CD4-positive, alpha-beta T cell (primary cell): ENCODE measurements around the gene SHOC2. TPM values are rescaled to one million over a fixed set of nuclear protein-coding genes. Genes with fewer than 3 reads are reported as not detected.

Experiments
- ATAC-seq: fragments of 200-7000 bp; cut with Tn5 transposase; one replicate; pipeline ENCODE4 v1.10.0; 2022; ENCODE audit warnings: mild to moderate bottlenecking; ENCODE audit not compliant: poor library complexity
- CTCF ChIA-PET: fragments of 350-600 bp; sonication (Branson Sonifier 250); formaldehyde crosslinking; loops from one replicate; lab custom pipeline; 2021; ENCODE audit warnings: antibody characterized with exemption, inconsistent platforms; lab: Charles Lee
- POLR2A ChIA-PET: fragments of 350-600 bp; sonication (Branson Sonifier 250); formaldehyde crosslinking; loops from one replicate; lab custom pipeline; 2021; ENCODE audit warnings: antibody characterized with exemption, inconsistent platforms; lab: Charles Lee
- DNase-seq, 14 experiments: peaks; one replicate each; pipeline ENCODE4 v3.0.0-alpha.2; 2013 to 2020; ENCODE audit warnings: mixed read lengths in 2 of 14
- H3K27ac ChIP-seq, 2 donors: one replicate each; pipeline versions ENCODE4 v1.5.1 to v1.7.0; 2013; ENCODE audit warnings: low read length in 2 of 2, low read depth in 1 of 2, mild to moderate bottlenecking in 1 of 2
- H3K27me3 ChIP-seq, 2 experiments: 1 replicate in 1 of 2; 2 replicates in 1 of 2; pipeline versions ENCODE4 v1.6.1 to v1.7.0; 2013; ENCODE audit warnings: low read length in 2 of 2, control low read depth in 1 of 2, mild to moderate bottlenecking in 1 of 2, moderate library complexity in 1 of 2; ENCODE audit not compliant: insufficient read depth in 2 of 2, control insufficient read depth in 1 of 2
- H3K36me3 ChIP-seq: one replicate; pipeline ENCODE4 v1.6.1; 2013; ENCODE audit warnings: low read length, control low read depth; ENCODE audit not compliant: insufficient read depth
- H3K4me1 ChIP-seq: one replicate; pipeline ENCODE4 v1.6.1; 2013; ENCODE audit warnings: low read length, control low read depth; ENCODE audit not compliant: insufficient read depth
- H3K4me3 ChIP-seq: one replicate; pipeline ENCODE4 v1.5.1; 2013; ENCODE audit warnings: mild to moderate bottlenecking, low read length, moderate library complexity
- H3K9me3 ChIP-seq, 2 experiments: 1 replicate in 1 of 2; 2 replicates in 1 of 2; pipeline versions ENCODE4 v1.6.1 to v1.7.0; 2013; ENCODE audit warnings: low read length in 2 of 2, mild to moderate bottlenecking in 2 of 2, control low read depth in 1 of 2, moderate library complexity in 1 of 2; ENCODE audit not compliant: control insufficient read depth in 1 of 2, insufficient read depth in 1 of 2
- H3K27ac Mint-ChIP-seq: one replicate; pipeline ENCODE4 v1.8.0; 2020; ENCODE audit warnings: mixed read lengths
- H3K27me3 Mint-ChIP-seq: one replicate; pipeline ENCODE4 v1.8.0; 2021; ENCODE audit warnings: mixed read lengths
- H3K36me3 Mint-ChIP-seq: one replicate; pipeline ENCODE4 v1.8.0; 2021; ENCODE audit warnings: low read depth, mixed read lengths
- H3K4me1 Mint-ChIP-seq: one replicate; pipeline ENCODE4 v1.8.0; 2021; ENCODE audit warnings: low read depth, mixed read lengths
- H3K4me3 Mint-ChIP-seq: one replicate; pipeline ENCODE4 v1.8.0; 2020; ENCODE audit warnings: mild to moderate bottlenecking, mixed read lengths
- H3K9me3 Mint-ChIP-seq: one replicate; pipeline ENCODE4 v1.8.0; 2020; ENCODE audit warnings: mixed read lengths
- intact Hi-C, 2 experiments: fragments of 100-400 bp; cut with DNase I in 1 of 2; cut with micrococcal nuclease in 1 of 2; formaldehyde crosslinking; loops; one replicate each; pipeline versions ENCODE4 v1.15.1 to v1.9.0; 2023 to 2025; cut with DNase I, micrococcal nuclease
- total RNA-seq, 174 experiments: library from RNA in 2 of 174; stranded (reverse) in 2 of 174; gene quantifications; one replicate each; pipeline ENCODE4 v1.2.3 and lab custom pipeline; 2021 to 2026
- TF ChIP-seq, protein P1 (sequence below): fragments of 200-600 bp; IDR thresholded peaks from one replicate; pipeline ENCODE4 v1.8.0; 2022; ENCODE audit warnings: antibody characterized with exemption, mild to moderate bottlenecking

SHOC2 gene
- total RNA-seq, 2 experiments from 2014 or later: 65.9 to 66.9 TPM

- POLR2A ChIA-PET: interaction anchor here (0.7 to 3.4 kb wide), 20 partner anchors 11 to 661 kb away, joined by 3 to 102 read pairs (median 4); partner anchors contain the start of genes BBIP1 and SHOC2
- intact Hi-C loops: loop anchor here (1.0 to 5.0 kb wide), 12 partner anchors 7 to 125 kb away; partner anchors contain the start of genes BBIP1 (in 2 of the 2) and SHOC2 (in 2 of the 2)
- Mint-ChIP-seq H3K4me1 (peaks cover 85% of the 10 kb centered on the region), H3K27me3 (no peaks in the 10 kb centered on the region), H3K4me3 (peak within 1 kb of the TSS; percentile 99), H3K27ac (peak within 1 kb of the TSS; percentile 96), H3K9me3 (no peaks in the 10 kb centered on the region), H3K36me3 (peaks cover 43% of the 10 kb centered on the region)
- CTCF ChIA-PET: interaction anchor here (1.2 to 2.5 kb wide), 4 partner anchors 10 to 199 kb away, joined by 4 to 14 read pairs (median 4); no protein-coding TSS in a partner anchor
- peak within 1 kb of the TSS; percentile 86 for H3K4me3 ChIP-seq
- TF ChIP-seq, protein P1, sequence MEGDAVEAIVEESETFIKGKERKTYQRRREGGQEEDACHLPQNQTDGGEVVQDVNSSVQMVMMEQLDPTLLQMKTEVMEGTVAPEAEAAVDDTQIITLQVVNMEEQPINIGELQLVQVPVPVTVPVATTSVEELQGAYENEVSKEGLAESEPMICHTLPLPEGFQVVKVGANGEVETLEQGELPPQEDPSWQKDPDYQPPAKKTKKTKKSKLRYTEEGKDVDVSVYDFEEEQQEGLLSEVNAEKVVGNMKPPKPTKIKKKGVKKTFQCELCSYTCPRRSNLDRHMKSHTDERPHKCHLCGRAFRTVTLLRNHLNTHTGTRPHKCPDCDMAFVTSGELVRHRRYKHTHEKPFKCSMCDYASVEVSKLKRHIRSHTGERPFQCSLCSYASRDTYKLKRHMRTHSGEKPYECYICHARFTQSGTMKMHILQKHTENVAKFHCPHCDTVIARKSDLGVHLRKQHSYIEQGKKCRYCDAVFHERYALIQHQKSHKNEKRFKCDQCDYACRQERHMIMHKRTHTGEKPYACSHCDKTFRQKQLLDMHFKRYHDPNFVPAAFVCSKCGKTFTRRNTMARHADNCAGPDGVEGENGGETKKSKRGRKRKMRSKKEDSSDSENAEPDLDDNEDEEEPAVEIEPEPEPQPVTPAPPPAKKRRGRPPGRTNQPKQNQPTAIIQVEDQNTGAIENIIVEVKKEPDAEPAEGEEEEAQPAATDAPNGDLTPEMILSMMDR: no peak
- H3K36me3 ChIP-seq: peaks cover 7% of the 10 kb centered on the region
- H3K27ac ChIP-seq: peak within 1 kb of the TSS; percentile 93 to 99
- H3K9me3 ChIP-seq: no peaks in the 10 kb centered on the region
- DNase-seq (peak; percentile 87 to 96 (median 90)), ATAC-seq (peak; percentile 56)
- peaks cover 54% of the 10 kb centered on the region for H3K4me1 ChIP-seq
- H3K27me3 ChIP-seq: no peaks in the 10 kb centered on the region
Measured at GRCh38 chr10:110871298-110872084, 47.9 kb upstream of the SHOC2 start, which contains the start of gene PDCD4. Gene PDCD4 (plus strand): TSS chr10:110871928. CDS start chr10:110876028, 4,100 bp downstream.

DNA sequence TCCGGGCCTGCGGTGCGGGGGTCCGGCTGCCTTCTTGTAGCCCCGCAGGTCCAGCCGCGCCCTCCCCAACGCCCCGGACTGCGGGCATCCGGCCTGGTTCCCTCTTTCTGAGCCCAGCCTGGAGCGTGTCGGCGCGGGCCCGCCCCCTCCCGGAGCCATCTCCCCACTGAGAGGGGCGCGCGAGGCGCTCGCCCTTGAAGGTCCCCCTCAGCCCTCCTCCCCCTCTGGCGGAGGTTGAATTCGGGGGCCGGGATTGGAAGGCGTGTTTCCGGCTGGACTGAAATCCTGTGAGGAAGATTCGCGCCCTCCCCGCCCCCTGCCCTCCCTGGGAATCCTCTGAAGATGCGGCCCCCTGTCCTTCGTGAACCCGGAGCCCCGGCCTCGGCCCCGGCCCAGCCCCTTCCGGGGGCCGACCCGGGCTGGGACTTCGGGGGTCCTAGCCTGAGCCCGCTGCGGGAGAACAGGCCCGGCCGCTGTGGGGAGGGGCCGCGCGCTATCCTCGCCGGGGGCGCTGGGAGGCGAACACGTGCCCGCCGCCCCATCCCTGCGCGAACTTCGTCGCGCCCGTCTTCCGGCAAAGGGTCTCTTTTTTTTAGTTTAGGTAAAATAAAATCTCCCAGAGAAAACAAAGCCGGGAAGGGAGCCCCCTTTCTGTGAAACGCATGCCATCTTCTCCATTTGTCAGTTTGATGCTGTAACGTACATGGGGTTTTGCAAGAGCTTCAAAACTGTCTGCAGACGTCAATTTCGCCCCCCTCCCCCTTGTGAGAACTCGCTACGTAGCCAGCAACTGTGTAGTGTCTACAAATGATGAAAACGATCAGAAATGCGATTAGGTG is 47.0 kb upstream of the SHOC2 start:
- Histone ChIP-seq H3K4me1 (peaks cover 48% of the 10 kb centered on the region), H3K36me3 (peaks cover 16% of the 10 kb centered on the region), H3K27ac (peak overlapping the region; percentile 93 to 99), H3K4me3 (peak overlapping the region; percentile 86), H3K27me3 (no peaks in the 10 kb centered on the region), H3K9me3 (no peaks in the 10 kb centered on the region)
- ChIA-PET CTCF (interaction anchor here (0.7 to 2.5 kb wide), 18 partner anchors 8 to 200 kb away, joined by 3 to 14 read pairs (median 4); no protein-coding TSS in a partner anchor), POLR2A (interaction anchor here (0.6 to 3.4 kb wide), 23 partner anchors 8 to 374 kb away, joined by 3 to 102 read pairs (median 4); partner anchors contain the start of genes BBIP1, DUSP5 and SHOC2)
- Mint-ChIP-seq H3K4me3 (peak overlapping the region; percentile 99), H3K9me3 (no peaks in the 10 kb centered on the region), H3K4me1 (peaks cover 82% of the 10 kb centered on the region), H3K36me3 (peaks cover 49% of the 10 kb centered on the region), H3K27me3 (no peaks in the 10 kb centered on the region), H3K27ac (peak overlapping the region; percentile 96)
- intact Hi-C loops: loop anchor here (1.0 to 5.0 kb wide), 12 partner anchors 8 to 126 kb away; partner anchors contain the start of genes BBIP1 (in 2 of the 2) and SHOC2 (in 2 of the 2)
- ATAC-seq (peak; percentile 70), DNase-seq (peak; percentile 66 to 97 (median 79))
- TF ChIP-seq, protein P1: peak; percentile 30
